Upper lobe of left lung (tissue), 6 donors: Measurements from ENCODE around the gene DNMT3L. TPM values are rescaled to one million over a fixed set of nuclear protein-coding genes. Genes with fewer than 3 reads are reported as not detected.
A peak's percentile ranks its signal among the peaks of the same experiment; 100 is the strongest.
"Not testable (repeated sequence)": the region's sequence is repeated elsewhere in the genome, so short reads cannot be mapped to it uniquely, and the experiment has no call there.

Source experiments
- ATAC-seq, 2 donors: fragments of 200-7000 bp; cut with Tn5 transposase; one replicate each; pipeline ENCODE4 v1.9.1; 2022; ENCODE audit warnings: mild to moderate bottlenecking in 2 of 2, moderate library complexity in 2 of 2; ENCODE audit not compliant: low FRiP score in 2 of 2
- DNase-seq, 2 donors: peaks; one replicate each; pipeline ENCODE4 v3.0.0-alpha.2; 2019 to 2020
- H3K27ac ChIP-seq, 4 donors: fragments of 200-600 bp; sonication (generic); one replicate each; pipeline ENCODE4 v1.5.1; 2016 to 2019
- H3K27me3 ChIP-seq, 4 donors: fragments of 200-600 bp; sonication (generic); one replicate each; pipeline ENCODE4 v1.5.1; 2017 to 2019
- H3K36me3 ChIP-seq, 4 donors: fragments of 200-600 bp; sonication (generic); one replicate each; pipeline ENCODE4 v1.5.1; 2016 to 2019
- H3K4me1 ChIP-seq, 4 donors: fragments of 200-600 bp; sonication (generic); one replicate each; pipeline ENCODE4 v1.5.1; 2018 to 2019
- H3K4me3 ChIP-seq, 4 donors: fragments of 200-600 bp; sonication (generic); one replicate each; pipeline ENCODE4 v1.5.1; 2017 to 2019; ENCODE audit warnings: mild to moderate bottlenecking in 2 of 4, moderate library complexity in 1 of 4
- H3K9me3 ChIP-seq, 4 donors: fragments of 200-600 bp; sonication (generic); one replicate each; pipeline ENCODE4 v1.5.1; 2018 to 2019
- whole genome bisulfite sequencing, 2 donors: methylation state at CpG; one replicate each; pipeline ENCODE4 v1.1.5; 2017 to 2018; 5-methylcytosine and 5-hydroxymethylcytosine counted together
- total RNA-seq, 6 donors: library from RNA; depleted of rRNA in 4 of 6; stranded (reverse); fragments of >200 nt in 4 of 6; gene quantifications; one replicate each; pipeline versions ENCODE4 v1.1.0 to v1.2.1, GENCODE V29; 2016 to 2021
- donor health status: DM: no; HTN: no; CAD: no; lungs with moderate emphysema.
- donor health status: DM: no; HTN: yes; CAD: no; lungs with severe emphysema.

Gene DNMT3L
- total RNA-seq, 6 donors from 2014 or later: not detected

DNA sequence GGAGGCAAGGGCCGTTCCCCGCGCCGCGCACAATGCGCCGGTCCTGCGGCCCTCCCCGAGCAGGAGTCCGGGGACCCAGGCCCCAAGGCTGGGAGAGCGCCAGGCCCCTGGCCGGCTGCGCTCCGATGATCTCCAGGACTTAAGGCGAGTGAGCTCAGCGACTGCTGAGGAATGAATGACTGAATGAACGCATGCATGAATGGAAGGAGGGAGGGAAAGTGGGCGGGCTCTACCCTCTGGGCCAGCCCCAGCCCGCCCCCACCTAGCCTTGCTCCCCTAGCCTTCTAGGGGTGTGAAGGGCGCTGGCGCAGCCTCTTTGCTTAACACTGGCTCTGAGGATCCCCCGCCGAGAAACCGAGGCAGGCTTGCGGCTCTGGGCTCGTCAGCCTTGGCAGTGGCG, 20.4 kb downstream of the DNMT3L start:
- H3K9me3 ChIP-seq, H3K36me3 ChIP-seq, DNase-seq, H3K4me1 ChIP-seq, H3K4me3 ChIP-seq, H3K27me3 ChIP-seq, H3K27ac ChIP-seq: not testable (repeated sequence)
- no CpG with 5 or more reads among the region's 27 CpGs for whole genome bisulfite sequencing, 2 donors
- peak in 1 of 2 donors; percentile 68 for ATAC-seq

DNA sequence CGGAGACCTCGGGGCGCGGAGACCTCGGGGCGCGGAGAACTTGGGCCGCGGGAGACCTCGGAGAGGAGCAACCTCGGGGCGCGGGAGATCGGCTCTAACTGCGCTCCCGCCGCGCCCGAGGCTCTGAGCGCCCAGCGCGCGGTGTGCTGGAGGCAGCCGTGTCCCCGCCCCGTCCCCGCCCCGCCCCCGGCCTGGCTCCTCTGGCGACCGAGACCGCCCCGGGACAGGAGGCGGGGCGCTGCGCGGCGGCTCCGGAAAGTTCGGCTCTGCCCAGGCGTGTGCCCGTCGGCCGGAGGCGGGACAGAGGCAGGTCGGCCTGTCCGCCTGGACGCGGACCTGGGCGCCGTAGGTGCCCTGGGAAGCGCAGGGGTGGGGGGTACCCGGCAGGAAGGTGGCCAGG, 20.9 kb downstream of the DNMT3L start, which contains the start of gene ICOSLG:
Gene ICOSLG, minus strand, starts transcription at position 102 of the 400 bp plus-strand sequence. CDS start 126 bp downstream, outside the sequence.
- peak; percentile 85 to 92 for ATAC-seq
- WGBS, 2 donors: no CpG with 5 or more reads among the region's 53 CpGs
- not testable (repeated sequence) for H3K4me1 ChIP-seq, H3K4me3 ChIP-seq, H3K27ac ChIP-seq, DNase-seq, H3K9me3 ChIP-seq, H3K36me3 ChIP-seq, H3K27me3 ChIP-seq

DNA sequence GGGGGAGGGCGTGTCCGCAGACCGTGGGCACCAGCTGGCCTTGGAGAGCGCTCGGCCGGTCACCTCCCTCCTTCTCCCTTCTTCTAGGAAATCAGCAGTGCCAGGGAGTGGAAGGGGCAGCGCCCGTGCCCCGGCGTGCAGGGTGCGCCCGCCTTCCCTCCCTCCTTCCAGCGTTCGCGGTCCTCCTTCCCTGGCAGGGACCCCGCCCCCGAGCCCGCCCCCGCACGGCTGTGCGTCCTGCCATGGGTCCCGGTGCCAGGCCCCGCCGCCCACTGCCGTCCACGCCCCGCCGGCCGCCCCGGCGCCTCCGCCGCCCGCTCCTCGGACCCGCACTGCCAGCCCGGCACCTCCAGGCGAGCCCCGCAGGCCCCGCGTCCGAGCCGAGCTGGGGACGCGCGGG, 21.3 kb downstream of the DNMT3L start:
- H3K36me3 ChIP-seq: not testable (repeated sequence)
- peak in 1 of 2 donors; percentile 71 for ATAC-seq

DNA sequence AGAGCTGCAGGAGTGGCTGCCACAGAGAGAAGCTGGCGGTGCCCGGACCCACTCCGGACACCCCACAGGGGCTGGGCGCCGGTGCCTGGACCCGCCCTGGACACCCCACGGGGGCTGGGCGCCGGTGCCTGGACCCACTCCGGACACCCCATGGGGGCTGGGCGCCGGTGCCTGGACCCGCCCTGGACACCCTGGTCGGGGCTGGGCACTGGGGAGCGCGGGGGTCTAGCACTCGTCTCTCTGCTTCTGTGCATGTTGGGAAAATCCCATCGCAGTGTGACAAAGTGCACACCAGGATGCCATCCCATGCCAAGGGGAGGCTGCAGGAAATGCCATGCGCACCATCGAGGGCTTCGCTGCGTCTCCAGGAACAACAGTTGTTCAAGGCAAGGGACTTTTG, 32.1 kb downstream of the DNMT3L start:
- H3K4me3 ChIP-seq, H3K9me3 ChIP-seq, H3K27me3 ChIP-seq, H3K4me1 ChIP-seq, H3K27ac ChIP-seq, ATAC-seq, H3K36me3 ChIP-seq: not testable (repeated sequence)
- peak in 1 of 2 donors; percentile 29 for DNase-seq
- 88% methylated on average over 9 of the region's 22 CpGs; no CpG with 5 or more reads in 1 of the 2 donors for WGBS, 2 donors

More for the DNA sequence above, 21.3 kb downstream of the DNMT3L start:
- H3K27me3 ChIP-seq, DNase-seq, H3K9me3 ChIP-seq, H3K4me3 ChIP-seq, H3K27ac ChIP-seq, H3K4me1 ChIP-seq: not testable (repeated sequence)
- WGBS, 2 donors: no CpG with 5 or more reads among the region's 46 CpGs

DNA sequence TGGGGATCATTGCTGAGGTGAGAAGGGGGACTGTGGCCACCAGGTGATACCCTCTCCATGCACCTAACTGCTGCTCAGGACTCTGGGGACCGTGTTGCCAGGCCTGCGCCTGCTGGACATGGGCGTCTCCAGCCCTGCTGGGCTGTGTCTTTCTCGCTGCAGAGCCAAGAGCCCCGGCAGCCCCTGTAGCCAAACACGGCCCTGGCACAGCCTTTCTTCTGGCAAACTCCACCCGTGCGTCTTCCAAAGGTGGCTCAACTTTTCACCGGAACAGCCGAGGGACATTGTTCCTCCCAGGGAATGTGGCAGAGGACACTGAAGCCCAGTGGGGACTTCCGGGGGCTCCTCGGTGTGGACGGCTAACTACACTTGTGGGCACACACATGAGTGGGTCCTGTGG, 33.6 kb downstream of the DNMT3L start:
- not testable (repeated sequence) for H3K27me3 ChIP-seq, DNase-seq, H3K27ac ChIP-seq, H3K4me1 ChIP-seq, H3K4me3 ChIP-seq, H3K36me3 ChIP-seq, ATAC-seq, H3K9me3 ChIP-seq
- WGBS, 2 donors: no CpG with 5 or more reads among the region's 13 CpGs

DNA sequence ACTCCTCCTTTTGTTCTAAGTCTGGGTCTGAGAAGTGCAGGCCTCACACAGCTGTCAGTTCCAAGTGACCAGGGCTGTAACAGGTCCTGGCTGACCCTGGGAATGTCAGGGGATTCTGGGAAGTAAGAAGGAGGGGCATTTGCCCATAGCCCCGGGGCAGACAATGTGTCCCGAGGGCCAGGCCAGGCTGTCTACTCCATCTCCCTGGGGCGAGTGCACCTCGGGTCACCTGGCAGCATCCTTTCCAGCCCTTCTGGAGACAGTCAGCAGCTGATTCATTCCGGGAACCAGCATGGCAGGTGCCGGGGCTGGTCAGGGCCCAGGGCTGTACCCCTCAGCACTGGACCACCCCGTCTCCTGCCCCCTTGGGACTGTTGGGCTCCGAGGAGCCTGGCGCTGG, 34.1 kb downstream of the DNMT3L start:
- H3K36me3 ChIP-seq, H3K27me3 ChIP-seq, H3K4me1 ChIP-seq, H3K27ac ChIP-seq, ATAC-seq, H3K9me3 ChIP-seq, H3K4me3 ChIP-seq: not testable (repeated sequence)
- no CpG with 5 or more reads among the region's 9 CpGs for WGBS, 2 donors
- peak in 1 of 2 donors; percentile 51 for DNase-seq

DNA sequence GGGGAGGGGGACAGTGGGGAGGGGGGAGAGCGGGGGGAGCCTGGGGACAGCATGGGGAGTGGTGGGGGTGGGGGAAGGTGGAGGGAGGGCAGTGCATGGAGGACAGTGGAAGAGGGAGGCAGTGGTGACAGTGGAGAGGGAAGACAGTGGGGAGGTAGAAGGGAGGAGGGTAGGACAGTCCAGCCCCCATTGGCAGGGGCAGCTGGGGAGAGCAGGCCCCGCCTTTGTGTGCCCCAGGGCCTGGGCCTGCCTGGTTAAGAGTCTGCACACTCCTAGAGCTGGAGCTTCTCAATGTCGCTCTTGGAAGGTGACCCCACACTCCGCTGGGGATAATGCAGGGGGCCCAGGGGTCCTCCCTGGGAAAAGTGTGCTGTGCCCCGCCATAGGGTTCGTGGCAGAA, 36.1 kb downstream of the DNMT3L start:
- not testable (repeated sequence) for H3K27me3 ChIP-seq, H3K9me3 ChIP-seq, DNase-seq, H3K4me1 ChIP-seq, ATAC-seq, H3K27ac ChIP-seq, H3K4me3 ChIP-seq, H3K36me3 ChIP-seq
- WGBS, 2 donors: no CpG with 5 or more reads among the region's 6 CpGs

DNA sequence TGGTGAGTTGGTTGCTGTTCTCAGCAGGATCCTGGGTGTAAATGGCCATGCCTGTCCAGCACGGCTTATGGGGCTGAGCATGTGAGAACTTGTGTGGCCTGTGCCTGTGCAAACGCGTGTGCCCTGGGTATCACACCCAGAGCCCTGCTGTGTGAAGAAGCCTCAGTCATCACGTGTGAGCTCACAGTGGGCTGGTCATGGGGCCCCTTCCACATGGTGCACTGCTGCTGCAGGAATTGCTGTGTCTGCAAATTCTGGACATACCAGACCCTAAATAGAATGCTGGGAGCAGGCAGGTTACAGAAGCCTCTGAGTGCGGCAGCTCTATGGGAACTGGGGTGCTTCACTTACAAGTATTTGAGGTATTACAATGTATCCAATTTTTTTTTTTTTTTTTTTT, 38.4 kb downstream of the DNMT3L start:
- not testable (repeated sequence) for H3K36me3 ChIP-seq, H3K27me3 ChIP-seq, H3K4me3 ChIP-seq, ATAC-seq, H3K4me1 ChIP-seq, DNase-seq, H3K27ac ChIP-seq, H3K9me3 ChIP-seq
- WGBS, 2 donors: no CpG with 5 or more reads among the region's 5 CpGs

DNA sequence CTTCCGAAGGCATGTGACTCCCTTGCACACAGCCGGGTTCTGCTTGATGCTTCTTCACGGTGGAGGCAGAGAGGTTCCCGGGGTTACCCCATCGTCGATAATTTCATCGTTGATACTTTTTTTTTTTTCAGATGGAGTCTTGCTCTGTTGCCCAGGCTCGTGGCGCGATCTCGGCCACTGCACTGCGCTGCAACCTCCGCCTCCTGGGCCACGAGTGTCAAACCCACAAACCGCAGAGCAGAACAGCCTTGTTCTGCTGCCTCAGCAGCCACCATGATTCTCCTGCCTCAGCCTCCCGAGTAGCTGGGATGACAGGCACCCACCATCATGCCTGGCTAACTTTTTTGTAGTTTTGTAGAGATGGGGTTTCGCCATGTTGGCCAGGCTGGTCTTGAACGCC, 41.0 kb downstream of the DNMT3L start:
- not testable (repeated sequence) for DNase-seq, H3K4me3 ChIP-seq, ATAC-seq, H3K36me3 ChIP-seq, H3K9me3 ChIP-seq, H3K27me3 ChIP-seq, H3K4me1 ChIP-seq, H3K27ac ChIP-seq
- WGBS, 2 donors: no CpG with 5 or more reads among the region's 18 CpGs

DNA sequence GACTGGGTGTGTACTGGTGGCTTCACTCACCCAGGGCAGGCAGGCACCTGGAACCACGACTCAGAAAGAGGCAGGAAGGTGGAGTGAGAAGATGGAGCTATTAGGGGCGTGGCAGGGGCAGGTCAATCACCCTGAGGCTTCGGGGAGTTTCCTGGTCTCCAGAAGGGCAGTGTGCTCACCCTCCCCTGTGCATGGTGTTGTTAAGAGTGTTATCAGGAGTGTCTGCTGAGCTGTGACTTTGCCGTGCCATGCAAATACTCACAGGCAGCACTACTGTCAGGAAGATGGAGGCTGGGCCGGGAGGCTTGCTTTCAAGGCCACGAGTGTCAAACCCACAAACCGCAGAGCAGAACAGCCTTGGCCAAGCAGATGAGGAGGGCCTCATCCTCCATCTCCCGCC, 43.2 kb downstream of the DNMT3L start:
- not testable (repeated sequence) for H3K27ac ChIP-seq, ATAC-seq, H3K4me3 ChIP-seq, H3K27me3 ChIP-seq, H3K36me3 ChIP-seq, DNase-seq, H3K4me1 ChIP-seq, H3K9me3 ChIP-seq
- WGBS, 2 donors: no CpG with 5 or more reads among the region's 8 CpGs

DNA sequence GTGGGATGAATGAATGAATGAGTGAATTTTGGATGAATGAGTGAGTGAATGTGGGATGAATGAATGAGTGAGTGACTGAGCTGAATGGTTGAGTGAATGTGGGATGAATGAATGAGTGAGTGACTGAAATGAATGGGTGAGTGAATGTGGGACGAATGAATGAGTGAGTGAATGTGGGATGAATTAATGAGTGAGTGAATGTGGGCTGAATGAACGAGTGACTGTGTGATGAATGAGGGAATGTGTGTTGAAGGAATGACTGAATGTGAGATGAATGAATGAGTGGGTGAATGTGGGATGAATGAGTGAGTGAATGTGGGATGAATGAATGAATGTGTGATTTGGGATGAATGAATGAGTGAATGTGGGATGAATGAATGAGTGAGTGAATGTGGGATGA, 49.7 kb downstream of the DNMT3L start:
- not testable (repeated sequence) for H3K36me3 ChIP-seq, H3K27me3 ChIP-seq, H3K4me3 ChIP-seq, H3K4me1 ChIP-seq, H3K27ac ChIP-seq, H3K9me3 ChIP-seq, ATAC-seq, DNase-seq
- 60 to 91% methylated on average over 1 to 2 of the region's 2 CpGs for WGBS, 2 donors

DNA sequence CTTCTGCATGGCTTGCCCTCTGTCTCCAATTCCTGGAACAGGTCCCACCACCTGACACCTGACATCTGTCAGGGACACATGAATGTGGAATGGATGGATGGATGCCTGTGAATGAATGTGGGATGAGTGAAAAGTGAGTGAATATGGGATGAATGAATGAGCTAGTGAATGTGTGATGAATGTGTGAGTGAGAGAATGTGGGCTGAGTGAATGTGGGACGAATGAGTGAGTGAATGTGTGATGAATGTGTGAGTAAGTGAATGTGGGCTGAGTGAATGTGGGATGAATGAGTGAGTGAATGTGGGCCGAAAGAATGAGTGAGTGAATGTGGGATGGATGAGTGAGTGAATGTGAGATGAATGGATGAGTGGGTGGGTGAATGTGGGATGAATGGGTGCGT, 50.1 kb downstream of the DNMT3L start:
- not testable (repeated sequence) for H3K4me3 ChIP-seq, H3K27me3 ChIP-seq, H3K36me3 ChIP-seq, H3K9me3 ChIP-seq, H3K4me1 ChIP-seq, DNase-seq, H3K27ac ChIP-seq, ATAC-seq
- WGBS, 2 donors: 89% methylated on average over 3 of the region's 3 CpGs; no CpG with 5 or more reads in 1 of the 2 donors

DNA sequence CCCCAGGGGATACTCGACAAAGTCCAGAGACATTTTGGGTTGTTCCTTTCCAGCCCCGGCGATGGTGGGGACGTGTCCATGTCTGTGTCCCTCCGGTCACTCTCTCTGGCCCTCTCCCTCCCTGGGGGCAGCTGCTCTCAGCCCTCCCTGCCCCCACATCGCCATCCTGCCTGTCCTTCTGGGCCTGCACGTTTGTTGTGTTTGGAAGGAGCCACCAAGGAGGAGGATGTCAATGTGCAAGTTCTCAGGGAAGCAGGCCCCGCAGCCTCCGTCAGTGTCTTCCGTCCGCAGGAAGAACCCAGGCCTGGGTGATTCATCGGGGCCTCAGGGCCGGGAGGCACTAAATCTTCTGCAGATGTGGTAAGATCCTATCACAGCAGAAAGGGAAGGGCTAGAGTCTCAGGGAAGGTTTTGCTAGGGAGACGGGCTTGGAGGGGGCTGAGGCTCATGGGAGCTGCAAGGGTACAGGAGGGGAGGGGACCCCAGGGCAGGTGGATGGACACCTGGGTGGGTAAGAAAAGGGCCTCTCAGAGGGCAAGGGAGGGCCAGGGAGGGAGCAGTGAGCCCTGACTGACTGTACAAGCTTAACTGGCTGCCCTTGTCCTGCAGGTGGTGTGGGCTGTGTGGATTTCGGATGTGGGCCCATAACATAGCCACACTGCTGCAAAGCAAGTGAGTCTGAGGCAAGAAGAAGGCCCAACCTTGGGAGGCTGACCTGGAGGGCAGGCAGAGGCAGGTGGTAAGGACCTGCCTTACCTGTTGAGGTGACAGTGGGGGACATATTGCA, 53.6 kb downstream of the DNMT3L start:
- WGBS, 2 donors: no CpG with 5 or more reads among the region's 15 CpGs
- not testable (repeated sequence) for H3K36me3 ChIP-seq, H3K4me3 ChIP-seq, DNase-seq, H3K27ac ChIP-seq, H3K9me3 ChIP-seq, H3K27me3 ChIP-seq, H3K4me1 ChIP-seq
- ATAC-seq: peak in 1 of 2 donors; percentile 88
